ENCODE data around the gene SSC5D.

DNA sequence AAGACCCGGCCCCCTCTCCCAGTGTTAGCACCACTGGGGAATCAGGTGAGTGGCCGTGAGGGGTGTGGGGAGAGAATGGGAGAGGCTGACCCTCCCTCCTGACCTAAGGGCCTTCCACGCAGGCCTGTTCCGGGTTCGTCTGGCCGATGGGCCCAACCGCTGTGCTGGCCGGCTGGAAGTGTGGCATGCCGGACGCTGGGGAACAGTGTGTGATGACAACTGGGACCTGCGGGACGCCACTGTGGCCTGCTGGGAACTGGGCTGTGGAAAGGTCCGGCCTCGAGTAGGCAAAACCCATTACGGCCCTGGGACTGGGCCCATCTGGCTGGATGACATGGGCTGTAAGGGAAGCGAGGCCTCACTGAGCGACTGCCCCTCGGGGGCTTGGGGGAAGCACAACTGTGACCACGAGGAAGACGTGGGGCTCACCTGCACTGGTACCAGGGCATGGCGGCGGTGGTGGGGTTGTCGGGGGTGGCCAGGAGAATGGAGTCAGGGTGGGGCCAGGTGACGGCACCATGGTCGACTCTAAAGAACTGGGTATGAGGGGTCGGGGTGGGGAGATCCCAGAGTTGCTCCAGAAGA is 12.2 kb downstream of the SSC5D start:
- no peak for TF ChIP-seq TAF1 (IDR thresholded peaks at IDR 0.05; ENCODE audit: low read depth, low read length)
- no peak for TF ChIP-seq POLR2A (IDR thresholded peaks at IDR 0.05; ENCODE audit: low read depth, low read length)
- TF ChIP-seq POLR2AphosphoS5 (IDR thresholded peaks at IDR 0.05; ENCODE audit: low read depth, low read length) = no peak
- no peak for TF ChIP-seq SPI1 (IDR thresholded peaks at IDR 0.05; ENCODE audit: low read depth, low read length)
- no peak for TF ChIP-seq PAX5 (IDR thresholded peaks at IDR 0.05; ENCODE audit: insufficient read depth, low read length, severe bottlenecking)
- no peak for TF ChIP-seq POU2F2 (IDR thresholded peaks at IDR 0.05; ENCODE audit: low read depth, low read length)

Data from GM12891 (cell line).